GM18867 (cell line): Measurements from ENCODE around the gene DNAH9.

Experiments used
- ATAC-seq: cut with Tn5 transposase; IDR thresholded peaks from one replicate; pipeline ENCODE4 v1.9.1; 2021; ENCODE audit warnings: mild to moderate bottlenecking, moderate library complexity; ENCODE audit not compliant: unreplicated experiment

The DNAH9 gene

DNA sequence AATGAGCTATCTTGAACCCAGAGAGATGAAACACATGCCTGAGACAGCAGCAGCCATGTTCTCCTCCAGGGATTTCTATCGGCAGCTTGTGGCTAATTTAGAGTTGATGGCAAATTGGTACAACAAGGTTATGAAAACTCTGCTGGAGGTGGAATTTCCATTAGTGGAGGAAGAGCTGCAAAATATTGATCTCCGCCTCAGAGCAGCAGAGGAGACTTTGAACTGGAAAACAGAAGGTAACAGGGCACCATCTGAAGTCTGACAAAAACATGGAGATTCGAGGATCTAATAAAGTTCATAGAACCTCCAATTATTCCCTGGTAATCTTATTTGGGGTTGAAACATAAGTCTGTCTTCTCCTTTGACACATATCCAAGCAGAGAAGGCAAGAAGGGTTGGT, 52.8 kb downstream of the DNAH9 start:
- ATAC-seq, result no peak

DNA sequence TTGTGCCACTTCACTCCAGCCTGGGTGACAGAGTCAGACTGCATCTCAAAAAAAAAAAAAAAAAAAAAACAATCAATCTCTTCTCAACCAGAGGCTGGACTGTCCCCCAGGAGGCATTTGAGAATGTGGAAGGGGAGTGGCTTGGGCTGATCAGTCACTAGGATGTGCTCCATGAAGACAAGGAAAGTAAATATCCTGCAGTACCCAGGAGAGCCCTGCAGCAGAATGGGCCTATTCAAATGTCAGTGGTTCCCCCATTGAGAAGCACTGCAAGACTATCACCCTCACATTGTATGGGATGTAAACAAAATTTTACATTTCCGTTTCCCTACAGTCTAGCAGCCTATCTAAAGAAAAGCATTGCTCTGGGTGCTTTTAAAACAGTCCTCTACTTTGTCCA, 70.3 kb downstream of the DNAH9 start:
- no peak for ATAC-seq

DNA sequence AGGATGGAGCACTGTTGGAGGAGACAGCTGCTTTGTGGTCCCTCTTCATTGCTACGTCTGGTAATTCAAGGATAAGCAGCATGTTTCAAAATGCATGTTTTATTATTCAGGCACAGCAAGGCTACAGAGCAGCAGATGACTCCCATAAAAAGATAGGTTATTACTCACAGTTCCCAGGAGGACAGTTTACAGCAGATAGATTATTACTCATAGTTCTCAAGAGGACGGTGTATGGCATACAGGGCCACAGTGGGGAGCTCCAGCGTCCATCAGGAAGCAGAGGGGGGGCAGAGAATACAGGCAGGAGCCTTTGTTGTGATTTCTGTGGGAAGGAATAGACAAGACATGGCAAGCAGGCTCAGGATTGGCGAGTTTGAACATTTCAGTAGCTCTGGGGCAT, 72.9 kb downstream of the DNAH9 start:
- ATAC-seq, result no peak

- no peak for ATAC-seq
These were observed 84.4 kb downstream of the DNAH9 start for GRCh38 chr17:11682646-11683045.

- ATAC-seq, result no peak
These were observed 92.4 kb downstream of the DNAH9 start for GRCh38 chr17:11690681-11691080.

DNA sequence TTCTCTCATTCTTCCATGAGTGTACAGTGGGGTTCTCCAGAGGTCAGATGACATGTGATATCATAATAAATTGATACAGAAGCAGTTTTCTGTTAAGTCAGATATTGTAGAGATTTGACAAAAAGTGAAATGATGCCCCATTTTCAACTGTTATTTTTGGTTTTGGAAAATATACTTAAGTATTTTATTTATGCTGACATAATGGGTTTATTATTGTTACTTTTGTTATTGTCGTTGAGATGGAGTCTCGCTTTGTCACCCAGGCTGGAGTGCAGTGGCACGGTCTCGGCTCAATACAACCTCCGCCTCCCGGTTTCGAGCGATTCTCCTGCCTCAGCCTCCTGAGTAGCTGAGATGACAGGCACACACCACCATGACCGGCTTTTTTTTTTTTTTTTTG, 94.4 kb downstream of the DNAH9 start:
- ATAC-seq, result no peak

- ATAC-seq, result no peak
These were observed 95.0 kb downstream of the DNAH9 start for GRCh38 chr17:11693284-11693683.

DNA sequence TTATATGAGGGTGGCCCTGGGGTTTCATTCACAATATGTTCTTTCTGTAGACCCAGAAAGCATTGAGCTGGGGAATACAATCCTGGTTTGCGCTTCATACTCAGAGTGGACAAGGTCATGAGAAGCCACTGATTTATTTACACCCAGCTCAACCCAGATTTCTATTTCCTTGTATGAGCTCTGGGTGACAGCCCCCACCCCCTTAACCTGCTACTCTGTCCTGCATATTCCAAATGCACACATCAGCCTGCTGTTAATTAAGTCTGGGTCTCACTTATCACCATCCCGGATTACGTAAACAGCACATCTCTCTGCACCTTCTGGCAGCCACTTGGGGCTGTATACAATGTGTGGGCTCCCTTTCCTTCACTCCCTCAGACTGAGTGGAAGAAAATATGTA, 102.4 kb downstream of the DNAH9 start:
- no peak for ATAC-seq

DNA sequence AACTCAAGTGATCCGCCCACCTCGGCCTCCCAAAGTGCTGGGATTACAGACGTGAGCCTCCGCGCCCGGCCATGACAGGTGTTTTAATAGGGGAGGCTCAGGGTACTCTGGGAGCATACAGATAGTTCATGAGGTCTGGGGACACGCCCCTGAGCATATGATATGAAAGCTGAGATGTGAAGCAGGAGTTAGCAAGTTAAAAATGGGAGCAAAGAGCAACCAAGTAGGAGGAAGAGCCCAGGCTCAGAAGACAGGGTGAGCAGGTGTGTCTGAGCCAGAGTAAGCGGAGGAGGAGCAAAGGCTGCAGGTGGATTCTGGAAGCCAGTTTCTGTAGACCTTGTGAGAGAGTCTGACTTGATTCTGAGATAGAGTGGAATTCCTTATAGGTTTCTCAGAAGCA, 103.6 kb downstream of the DNAH9 start:
- ATAC-seq, result no peak

GRCh38 chr17:11704041-11704440, 105.8 kb downstream of the DNAH9 start:
- no peak for ATAC-seq

DNA sequence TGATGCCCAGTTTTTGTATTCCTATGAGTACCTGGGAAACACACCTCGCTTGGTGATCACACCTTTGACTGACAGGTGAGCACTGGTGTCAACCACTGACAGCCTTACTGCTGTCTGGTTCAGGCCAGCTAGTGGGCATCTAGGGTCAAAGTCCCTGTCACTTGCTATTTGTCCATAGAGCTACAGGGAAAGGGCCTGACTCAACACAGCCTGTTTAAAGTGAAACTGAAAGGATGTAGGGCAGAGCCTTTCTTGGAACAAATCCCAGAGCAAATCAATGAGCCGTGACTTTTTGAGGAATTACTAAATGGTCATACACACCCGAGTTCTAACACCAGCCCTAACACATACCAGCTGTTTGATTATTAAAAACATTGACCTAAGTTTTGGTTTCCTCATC, 106.8 kb downstream of the DNAH9 start:
- no peak for ATAC-seq

GRCh38 chr17:11707586-11707985, 109.3 kb downstream of the DNAH9 start:
- no peak for ATAC-seq

DNA sequence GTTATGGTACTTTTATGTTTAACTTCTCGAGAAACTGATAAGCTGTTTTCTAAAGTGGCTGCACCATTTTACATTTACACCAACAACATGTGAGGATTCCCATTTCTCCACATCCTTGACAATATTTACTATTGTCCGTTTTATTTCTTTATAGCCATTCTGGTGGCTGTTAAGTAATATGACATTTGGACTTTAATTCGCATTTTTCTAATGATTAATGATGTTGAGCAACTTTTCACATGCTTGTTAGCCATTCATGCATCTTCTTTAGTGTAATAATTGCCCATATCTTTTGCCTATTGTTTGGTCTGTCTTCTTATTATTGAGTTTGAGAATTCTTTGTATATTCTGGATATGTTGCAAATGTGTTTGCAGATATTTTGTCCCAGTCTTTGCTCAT, 114.2 kb downstream of the DNAH9 start:
- no peak for ATAC-seq

GRCh38 chr17:11719203-11719602, 120.9 kb downstream of the DNAH9 start:
- no peak for ATAC-seq

DNA sequence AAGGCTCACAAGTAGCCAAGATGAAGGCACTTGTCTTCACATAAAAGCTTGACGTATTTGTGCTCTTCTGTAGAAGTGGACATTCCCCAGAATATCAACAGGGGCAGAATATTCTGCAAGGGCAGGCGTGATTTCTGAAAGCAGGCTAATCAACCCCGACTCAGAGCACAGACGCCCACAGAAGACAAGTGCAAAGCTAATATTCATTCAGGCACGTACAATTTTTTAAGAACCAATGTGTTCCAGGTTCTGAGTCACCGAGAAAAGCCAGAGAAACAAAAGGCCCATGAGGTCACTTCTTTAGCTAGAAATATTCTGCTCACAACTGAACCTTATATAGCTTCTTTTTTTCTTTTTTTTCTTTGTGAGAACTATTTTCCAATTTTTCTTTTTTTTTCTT, 121.6 kb downstream of the DNAH9 start:
- ATAC-seq, result no peak

DNA sequence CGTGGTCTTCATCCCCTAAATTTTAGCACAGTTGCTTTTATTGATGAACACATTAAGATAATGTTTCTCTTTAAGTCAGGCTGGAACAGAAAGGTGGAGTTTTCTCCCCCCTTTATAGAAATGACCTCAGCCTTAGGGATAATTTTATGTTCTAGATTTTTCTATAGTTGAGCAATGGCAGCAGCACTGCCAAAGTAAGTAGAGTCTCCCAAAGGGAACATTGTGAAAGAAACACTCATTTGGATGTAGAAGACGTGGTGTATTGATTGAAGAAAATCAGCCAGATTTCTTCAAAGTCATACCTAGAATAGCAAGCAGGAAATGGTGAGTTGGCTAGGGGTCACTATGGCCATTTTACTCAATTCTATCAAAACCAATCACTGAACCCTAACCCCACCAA, 122.5 kb downstream of the DNAH9 start:
- ATAC-seq, result no peak

GRCh38 chr17:11730747-11731146, 132.5 kb downstream of the DNAH9 start:
- ATAC-seq, result no peak

DNA sequence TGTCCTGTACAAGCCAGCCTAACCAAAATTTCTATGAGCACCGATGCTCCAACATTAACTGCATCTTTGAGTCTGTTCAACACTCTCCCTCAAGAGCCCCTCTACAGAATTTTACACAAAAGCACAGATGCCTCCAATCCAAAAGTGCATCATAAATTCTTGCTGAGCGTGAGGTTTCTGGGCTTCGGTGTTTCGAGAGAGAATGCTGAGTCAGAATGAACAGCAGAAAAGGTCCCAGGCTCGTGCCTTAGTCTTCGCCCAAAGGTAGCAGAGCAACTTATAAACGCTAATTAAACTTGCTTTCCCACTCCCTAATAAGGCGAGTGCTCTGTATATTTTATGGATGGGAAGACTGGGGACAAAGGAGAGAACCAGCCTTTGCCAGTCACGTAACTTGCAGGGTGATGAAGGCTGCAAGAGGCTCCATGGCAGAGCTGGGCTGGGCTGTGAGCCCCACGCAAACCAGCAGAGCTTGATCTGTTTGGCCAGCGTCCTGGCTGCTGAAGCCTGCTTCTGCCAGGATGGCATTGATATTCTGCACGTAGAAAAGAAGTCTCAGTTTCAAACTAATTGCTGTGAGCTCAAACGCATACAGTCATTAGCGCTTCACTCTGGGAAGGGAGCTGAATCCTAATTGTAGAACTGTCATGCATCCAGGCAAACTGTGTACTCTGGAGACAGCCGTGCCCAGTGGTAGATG, 138.5 kb downstream of the DNAH9 start:
- ATAC-seq, result no peak

DNA sequence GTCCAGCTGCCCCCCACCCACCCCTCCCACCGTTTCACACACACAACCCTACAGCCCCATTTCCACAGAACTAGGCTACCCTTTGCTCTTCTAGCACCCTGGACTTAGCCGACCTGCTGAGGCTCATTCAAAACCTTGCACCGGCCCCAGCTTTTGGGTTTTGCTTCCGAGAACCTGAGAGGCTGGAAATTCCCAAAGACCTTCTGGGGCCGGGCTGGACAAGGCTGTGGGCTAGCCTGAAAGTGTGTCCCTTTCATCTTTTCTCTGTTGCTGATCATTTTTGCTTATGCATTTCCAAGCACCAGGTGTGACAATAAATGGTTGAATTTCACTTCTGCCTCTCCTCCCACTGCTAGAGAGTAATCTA, 139.0 kb downstream of the DNAH9 start:
- ATAC-seq, result no peak

DNA sequence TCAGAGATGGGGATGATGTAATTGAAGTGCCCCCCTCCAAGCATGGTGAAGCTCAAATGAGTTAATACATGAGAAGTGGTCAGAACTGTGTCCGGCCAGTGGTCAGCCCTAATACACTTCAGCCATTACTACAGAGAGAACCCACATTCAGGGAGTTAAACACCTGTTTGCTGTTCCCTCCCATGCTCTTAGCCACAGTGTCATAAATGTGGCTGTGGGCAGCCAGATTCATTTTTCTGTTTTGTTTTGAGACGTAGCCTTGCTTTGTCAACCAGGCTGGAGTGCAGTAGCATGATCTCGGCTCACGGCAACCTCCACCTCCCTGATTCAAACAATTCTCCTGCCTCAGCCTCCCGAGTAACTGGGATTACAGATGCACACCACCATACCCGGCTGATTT, 139.9 kb downstream of the DNAH9 start:
- ATAC-seq, result no peak

GRCh38 chr17:11739351-11739750, 141.1 kb downstream of the DNAH9 start:
- no peak for ATAC-seq

GRCh38 chr17:11739848-11740247, 141.6 kb downstream of the DNAH9 start:
- no peak for ATAC-seq

GRCh38 chr17:11742886-11743285, 144.6 kb downstream of the DNAH9 start:
- ATAC-seq, result no peak
